GM18499 (cell line): ENCODE results near the gene TMEM39A.

Source experiments
- ATAC-seq: cut with Tn5 transposase; IDR thresholded peaks from one replicate; pipeline ENCODE4 v1.9.1; 2021; ENCODE audit warnings: moderate number of reproducible peaks; ENCODE audit not compliant: insufficient read depth, unreplicated experiment

TMEM39A gene

DNA sequence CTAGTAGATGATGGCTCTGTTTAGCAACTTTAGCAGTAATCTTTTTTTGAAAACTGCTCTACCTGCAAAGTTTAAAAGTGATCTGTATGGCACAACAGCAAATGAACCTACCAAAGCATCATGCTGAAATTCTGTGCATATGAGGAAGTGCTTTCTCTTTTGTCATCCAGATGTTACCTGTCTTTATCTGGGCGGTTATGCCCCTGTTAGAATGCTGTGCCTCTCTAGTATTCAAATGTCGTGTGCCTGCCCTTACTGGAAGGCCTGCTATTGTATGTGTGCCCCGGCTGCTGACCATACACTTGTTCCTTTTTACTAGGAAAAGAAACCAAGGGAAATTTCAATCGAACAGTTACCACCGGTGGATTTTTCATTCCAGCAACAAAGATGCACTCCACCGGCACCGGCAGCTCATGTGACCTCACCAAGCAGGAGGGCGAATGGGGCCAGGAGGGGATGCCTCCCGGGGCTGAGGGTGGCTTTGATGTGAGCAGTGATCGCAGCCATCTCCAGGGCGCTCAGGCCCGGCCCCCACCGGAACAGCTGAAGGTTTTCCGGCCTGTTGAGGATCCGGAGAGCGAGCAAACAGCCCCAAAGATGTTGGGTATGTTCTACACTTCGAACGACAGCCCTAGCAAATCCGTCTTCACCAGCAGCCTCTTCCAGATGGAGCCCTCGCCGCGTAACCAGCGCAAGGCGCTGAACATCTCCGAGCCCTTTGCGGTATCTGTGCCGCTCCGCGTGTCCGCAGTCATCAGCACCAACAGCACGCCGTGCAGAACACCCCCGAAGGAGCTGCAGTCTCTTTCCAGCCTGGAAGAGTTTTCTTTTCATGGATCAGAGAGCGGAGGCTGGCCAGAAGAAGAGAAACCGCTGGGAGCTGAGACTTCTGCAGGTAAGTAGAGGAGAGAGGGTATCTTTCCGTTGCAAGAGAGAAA lies 61.6 kb downstream of the TMEM39A start:
- no peak for ATAC-seq

DNA sequence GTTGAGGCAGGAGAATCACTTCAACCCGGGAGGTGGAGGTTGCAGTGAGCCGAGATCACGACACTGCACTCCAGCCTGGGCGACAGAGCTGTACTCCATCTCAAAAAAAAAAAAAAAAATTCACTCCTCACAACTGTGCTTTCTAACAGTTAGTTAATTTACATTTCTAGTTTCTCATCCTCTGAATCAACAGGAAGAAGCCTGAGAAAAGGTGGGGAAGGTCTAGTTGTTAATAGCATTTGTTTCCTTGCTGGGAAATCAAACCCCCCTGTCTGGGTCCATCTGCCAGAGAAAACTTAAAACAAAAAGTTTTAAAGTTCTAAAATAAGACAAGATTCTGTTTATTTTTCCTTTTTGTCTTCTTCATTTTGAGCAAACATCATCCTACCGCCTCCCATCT lies 62.3 kb downstream of the TMEM39A start:
- ATAC-seq, result no peak

DNA sequence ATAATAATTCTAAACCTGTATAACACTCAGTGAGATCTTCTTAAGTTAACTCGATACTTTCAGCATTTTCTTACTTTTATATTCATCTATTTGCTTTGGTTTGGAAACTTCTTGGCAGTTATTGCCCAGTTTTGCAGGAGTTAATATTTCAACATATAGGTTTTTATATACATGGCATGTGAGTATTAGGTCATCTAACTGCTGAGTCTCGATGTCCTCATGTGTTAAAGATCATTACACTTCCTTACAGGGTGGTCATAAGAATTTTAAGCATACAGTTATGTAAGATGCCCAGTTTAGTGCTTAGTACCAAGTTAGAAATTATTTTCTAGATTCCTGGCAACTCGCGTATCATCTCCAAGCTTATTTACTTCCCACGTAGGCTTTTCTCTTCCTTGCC lies 62.9 kb downstream of the TMEM39A start:
- ATAC-seq, result no peak

DNA sequence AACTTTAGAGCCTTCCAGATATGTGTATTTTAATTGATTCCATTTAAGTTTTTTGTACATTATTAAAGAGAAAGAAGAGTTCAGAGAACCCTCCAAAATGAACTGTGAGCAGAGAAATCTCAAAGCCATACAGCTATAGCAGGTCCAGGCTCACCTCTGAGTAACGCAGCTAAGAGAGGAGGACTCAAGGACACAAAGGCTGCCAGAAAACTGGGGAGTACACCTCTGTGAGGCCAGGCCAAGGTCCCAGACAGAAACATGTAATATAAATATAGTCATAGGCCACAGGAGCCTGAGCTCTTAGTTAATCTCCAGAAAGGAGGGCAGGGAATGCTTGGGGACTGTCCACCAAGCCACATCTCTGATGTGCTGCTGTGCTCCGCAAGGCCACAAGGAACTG lies 66.5 kb downstream of the TMEM39A start:
- no peak for ATAC-seq

DNA sequence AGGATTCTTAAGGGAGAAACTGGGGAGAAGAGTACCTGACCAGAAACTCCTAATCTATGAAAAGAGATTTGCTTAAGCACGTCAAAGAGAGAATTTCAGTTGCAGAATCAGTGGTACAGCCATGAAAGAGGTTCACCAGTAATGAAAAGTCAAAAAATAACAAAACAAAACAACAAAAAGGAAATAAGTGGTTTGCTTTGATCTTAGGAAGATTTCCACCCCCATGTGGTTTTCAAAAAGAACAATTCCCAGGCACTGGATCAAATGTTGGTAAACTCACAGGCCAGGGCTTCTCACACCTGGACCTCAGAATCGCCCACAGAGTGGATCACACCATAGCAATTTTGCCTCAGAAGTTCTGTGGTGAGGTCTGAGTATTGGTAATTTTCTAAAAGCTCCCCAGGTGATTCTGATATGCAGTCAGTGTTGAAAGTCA lies 67.5 kb downstream of the TMEM39A start:
- ATAC-seq, result peak; percentile 55

DNA sequence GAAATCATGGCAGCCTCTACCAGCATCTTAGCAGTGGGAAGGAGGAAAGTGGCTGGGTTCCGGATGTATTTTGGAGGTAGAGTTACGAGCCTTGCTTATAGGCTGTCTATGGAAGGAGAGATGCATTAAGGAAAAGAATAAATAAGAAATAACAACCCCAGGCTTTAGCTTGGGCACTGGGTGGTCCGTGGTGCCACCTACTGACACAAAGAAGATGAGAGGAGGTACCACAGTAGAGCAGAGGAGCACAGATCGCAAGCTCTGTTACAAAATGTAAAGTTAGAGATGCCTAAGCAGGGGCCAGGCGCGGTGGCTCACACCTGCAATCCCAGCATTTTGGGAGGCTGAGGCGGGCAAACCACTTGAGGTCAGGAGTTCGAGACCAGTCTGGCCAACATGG lies 74.8 kb downstream of the TMEM39A start:
- ATAC-seq, result no peak

DNA sequence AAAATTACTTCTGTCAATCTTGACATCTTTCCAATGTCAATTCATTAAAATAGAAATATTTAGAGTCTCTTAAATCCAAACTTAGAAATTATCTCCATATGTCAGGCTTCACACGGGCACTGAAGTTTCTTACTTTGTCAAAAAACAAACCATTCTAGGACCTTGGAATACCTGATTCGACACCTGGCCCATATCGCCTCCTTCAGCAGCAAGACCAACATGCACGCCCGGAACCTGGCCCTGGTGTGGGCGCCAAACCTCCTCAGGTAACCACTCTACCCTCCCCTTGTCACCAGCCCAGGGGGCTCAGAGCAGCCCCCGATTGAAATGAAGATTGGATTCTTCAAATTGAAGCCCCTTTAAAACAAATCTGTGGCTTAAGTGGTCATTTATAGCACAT lies 81.3 kb downstream of the TMEM39A start:
- ATAC-seq, result no peak

DNA sequence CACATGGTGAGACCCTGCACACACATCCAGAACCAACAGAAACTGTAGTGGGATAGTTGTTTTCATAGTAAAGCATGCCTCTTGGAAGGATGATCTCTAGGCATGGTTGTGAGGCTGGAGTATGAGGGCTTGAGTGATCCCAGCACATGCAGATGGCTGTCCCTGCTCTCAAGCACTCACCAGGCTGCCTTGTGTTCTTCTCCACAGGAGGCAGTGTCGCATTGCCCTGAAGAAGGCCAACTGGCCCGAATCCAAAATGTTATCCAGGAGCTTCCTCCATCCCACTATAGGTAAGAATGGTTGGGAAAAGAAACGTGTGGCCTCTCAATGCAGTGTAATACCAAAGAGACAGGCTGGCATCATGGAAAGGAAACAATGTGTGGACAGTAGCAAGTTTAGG lies 82.7 kb downstream of the TMEM39A start:
- no peak for ATAC-seq
